HG02970 (cell line): ENCODE data around the gene RASSF3.

ENCODE experiments used
- ATAC-seq: cut with Tn5 transposase; IDR thresholded peaks from one replicate; pipeline ENCODE4 v1.9.1; 2021; ENCODE audit warnings: mild to moderate bottlenecking, moderate library complexity, moderate number of reproducible peaks; ENCODE audit not compliant: unreplicated experiment, low FRiP score

RASSF3 gene

DNA sequence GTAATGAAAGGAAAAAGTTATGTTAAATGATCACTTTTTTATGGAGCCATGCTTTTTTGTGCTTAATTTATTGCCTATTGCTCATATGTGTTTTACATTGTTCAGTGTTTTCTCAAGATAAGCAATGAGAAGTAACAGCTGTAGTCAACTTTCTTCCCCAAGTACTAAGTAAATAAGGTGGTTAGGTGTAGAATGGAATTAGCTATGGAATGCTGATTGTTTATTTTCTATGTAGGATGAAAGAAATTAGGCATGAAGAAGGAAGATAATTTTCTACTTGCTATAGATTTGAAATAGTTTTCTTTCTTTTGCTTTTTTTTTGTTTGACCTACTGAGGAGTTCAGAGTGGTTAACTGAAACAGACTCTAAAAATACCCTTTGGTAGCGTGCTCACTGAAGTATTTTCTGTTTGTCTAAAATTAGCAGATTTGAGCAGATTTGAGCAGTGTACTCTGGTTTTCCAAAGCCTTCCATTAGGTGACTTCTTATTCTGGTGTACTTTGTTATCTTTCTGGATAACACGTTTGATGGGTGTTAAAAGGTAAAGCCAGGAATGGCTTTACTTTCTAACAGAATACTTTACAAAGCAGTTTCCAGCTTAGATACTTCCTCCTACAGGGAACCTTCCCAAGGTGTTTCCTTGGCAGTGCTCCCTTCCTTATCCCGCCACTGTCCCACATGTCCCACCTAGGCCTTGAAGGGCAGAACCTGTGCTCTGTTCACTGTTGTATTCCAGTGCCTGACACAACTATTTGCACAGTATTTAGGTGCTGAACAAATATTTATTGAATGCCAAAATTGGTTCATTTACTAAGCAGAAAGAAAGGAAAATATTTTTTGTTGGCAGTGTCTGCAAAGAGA, 56.0 kb downstream of the RASSF3 start:
- no peak for ATAC-seq

DNA sequence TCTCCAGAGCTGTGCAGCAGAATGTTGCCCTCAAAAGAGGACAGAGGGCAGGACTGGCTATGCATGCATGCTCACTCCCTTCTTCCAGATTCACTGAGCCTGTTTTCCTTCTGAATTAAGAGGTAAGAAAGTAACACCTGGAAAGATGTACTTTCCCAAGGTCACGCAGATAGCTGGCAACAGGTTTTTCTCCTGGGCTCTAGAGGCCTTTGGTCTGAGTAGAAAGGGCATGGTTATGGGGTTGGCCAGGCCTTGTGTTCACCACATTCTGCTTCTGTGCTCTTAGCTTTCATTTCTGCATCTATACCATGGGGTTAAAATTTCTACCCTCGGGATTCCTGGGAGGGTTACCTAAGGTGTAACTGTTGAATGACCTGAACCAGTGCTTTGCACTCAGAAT, 57.5 kb downstream of the RASSF3 start:
- no peak for ATAC-seq

DNA sequence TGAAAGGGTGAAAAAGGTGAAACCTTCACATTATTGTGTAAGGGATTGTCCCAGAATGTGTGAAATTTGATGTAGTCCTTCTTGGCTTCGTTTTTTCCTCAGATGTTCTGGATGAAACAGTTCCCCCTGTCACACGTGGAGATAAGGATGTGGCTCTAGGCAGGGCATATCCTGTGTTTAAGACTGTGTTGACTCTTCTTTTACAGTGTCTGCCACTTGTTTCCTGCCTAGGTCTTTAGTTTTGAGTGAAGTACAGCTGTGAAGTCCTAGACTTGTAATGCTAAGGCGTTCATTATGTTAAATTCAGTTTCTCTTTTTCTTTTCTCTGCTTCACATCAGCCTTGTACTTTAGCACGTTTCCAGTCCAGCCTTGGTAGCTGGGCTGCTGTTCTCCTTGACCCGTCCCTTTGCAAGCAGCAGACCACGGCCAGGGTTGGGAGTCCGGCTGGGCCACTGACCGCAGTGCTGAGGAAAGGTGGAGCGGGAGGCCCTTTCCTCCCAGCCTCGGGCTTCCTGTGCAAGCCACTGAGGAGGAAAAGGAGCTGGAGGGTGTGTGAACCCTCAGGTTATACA, 59.1 kb downstream of the RASSF3 start:
- no peak for ATAC-seq

GRCh38 chr12:64670019-64670418, 59.7 kb downstream of the RASSF3 start:
- no peak for ATAC-seq

DNA sequence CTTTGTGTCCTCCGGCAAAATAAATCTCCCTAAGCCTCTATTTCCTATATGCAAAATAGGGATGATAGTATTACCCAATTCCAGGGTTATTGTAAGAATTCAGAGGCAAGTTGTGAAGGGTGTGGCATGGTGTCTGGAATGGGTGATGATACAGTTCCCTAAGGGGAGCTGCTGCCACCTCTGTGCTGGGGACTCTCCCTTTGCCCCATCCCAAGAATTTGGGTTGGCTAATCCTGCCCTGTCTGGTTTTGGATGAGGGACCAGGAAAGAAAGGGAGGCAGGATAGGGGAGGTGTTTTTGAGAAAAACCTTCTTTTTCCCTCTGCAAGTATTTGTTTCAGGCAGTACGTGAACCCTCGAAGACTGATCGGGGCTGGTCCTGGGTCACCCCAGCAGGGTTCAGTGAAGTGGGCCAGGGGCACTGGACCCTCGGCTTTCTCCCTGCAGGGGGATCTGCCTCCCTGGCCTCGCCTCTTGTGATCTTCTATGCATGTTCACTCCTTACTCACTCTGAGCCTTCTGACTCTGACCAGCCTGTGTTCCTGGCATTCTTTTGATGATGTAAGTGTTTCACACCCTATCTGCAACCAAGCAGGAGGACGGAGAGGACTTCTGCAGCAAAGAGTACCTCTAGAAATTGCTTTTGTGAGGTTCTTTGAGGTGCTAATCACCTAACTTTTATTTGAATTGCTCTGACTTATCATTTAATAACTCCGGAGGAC, 60.8 kb downstream of the RASSF3 start:
- no peak for ATAC-seq

DNA sequence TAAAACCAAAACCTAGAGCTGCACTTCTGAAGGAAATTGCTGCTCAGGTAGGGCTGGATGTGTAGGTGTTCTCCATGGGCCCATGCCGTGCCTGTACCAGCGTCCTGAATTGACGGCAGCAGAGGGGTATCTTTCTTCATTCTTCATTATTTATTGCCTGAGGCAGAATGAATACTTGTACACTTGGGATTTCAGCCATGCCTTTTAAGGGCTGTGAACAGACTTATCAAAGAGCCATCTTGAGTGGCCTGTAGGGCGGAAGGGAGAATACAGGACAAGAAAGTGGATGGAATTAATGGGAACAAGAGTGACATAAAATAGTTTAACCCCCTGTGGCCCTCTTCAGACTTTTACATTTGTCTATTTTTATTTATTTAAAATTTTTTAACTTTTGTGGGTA, 61.4 kb downstream of the RASSF3 start:
- ATAC-seq, result no peak

GRCh38 chr12:64672925-64673409, 62.7 kb downstream of the RASSF3 start:
- ATAC-seq, result no peak

DNA sequence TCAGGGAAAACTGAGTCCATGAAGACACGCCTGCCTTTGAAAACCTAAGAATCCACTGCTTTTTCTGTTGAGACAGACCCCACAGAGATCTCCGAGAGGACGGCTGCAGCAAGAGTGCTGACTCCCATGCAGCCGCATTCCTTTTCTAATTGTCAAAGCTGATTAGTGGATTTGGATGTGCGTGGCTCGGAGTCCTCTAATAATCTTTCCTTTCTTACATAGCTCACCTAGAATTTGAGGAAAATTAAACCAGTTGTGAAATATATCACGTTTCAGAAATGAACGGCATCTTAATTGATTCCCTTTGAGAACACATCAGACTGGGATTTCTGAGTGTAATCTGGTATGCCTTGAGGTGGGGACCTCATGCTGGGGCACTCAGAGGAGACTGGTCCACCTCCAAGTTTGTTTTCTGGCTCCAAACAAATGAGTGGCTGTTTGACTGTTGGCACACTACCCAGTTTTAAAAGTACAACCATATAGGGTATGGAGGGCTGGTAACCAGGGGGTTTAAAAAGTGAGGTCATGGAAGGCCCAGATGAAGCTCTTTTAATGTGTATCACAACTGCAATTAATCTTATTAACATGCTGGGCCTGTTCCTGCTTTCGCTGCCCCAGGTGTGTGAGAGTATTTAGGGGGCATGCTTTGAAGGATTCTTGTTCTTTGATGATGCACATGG, 63.3 kb downstream of the RASSF3 start:
- ATAC-seq, result no peak

GRCh38 chr12:64674367-64674922, 64.2 kb downstream of the RASSF3 start:
- no peak for ATAC-seq

DNA sequence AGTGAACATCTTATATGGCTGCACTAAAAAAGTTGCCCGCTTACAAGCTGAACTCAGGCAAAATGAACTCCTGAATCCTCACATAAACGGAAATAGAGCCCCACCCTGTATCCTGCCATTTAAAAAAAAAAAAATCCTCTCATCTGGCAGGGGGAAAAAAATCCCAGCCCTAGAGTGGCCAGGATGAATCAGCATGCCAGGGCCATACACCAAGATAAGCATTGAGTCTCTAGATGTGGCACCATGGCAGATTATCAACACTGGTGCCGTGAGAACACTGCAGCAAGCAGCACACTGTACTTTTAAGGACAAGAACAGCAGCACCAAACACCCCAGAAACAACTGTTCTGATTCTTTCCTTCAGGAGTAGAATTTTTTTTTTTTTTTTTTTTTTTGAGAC, 65.5 kb downstream of the RASSF3 start:
- ATAC-seq, result no peak

DNA sequence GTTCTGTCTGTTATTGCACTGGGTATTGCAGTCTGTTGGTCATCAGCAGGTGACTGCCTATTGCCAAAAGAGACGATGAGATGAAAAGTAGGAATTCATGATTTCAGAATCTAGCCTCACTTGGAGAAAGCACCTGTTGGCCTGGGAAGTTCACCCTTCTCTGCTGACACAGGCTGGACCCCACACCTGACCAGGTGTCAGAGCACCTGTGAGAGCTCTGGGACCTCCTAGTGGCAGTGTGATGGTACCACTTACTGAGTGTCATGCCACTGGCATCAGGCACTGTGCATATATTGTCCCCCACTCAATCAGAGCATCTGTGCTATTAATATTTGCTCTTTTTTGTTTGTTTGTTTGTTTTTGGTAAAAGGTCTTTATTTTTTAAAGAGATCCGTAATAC, 68.0 kb downstream of the RASSF3 start:
- no peak for ATAC-seq

DNA sequence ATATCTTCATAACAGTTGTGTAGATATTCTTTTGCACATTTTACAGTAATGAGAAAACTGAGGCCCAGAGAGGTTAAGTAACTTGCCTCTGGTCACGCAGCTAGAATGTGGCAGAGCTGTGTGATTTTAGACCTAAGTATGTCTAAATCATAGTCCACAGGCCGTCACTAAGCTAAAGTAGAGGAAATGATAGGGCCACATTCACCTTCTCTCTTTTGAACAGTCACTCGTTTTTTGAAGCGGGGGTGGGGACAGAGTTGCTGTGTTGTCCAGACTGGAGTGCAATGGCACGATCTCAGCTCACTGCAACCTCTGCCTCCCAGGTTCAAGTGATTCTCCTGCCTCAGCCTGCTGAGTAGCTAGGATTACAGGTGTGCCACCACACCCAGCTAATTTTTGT, 68.5 kb downstream of the RASSF3 start:
- ATAC-seq, result no peak

- ATAC-seq, result no peak
These were observed 69.2 kb downstream of the RASSF3 start for GRCh38 chr12:64679487-64680001.

- ATAC-seq, result no peak
These were observed 69.9 kb downstream of the RASSF3 start for GRCh38 chr12:64680235-64680634.

- ATAC-seq, result no peak
These were observed 71.1 kb downstream of the RASSF3 start for GRCh38 chr12:64681200-64682052.

- ATAC-seq, result no peak
These were observed 72.4 kb downstream of the RASSF3 start for GRCh38 chr12:64682572-64683277.

- no peak for ATAC-seq
These were observed 73.7 kb downstream of the RASSF3 start for GRCh38 chr12:64683816-64684543.

DNA sequence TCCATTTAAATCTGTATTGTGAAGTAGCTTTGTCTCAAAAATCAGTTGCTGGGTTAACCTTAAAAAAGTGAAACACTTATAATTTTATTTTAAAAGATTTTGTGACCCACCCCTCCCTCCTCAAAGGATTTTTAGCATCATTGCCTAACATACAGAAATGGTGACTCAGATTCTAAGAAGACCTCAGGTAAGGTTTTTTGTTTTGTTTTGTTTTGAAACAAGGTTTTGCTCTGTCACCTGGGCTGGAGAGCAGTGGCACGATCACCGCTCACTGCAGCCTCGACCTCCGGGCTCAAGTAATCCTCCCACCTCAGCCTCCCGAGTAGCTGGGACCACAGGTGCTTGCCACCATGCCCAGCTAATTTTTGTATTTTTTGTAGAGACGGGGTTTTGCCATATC, 74.8 kb downstream of the RASSF3 start:
- ATAC-seq, result no peak
